Activated naive CD4-positive, alpha-beta T cell treated with anti-CD3 and anti-CD28 coated beads, Interleukin-2, amount 50 U/mL, for 72 hours (primary cell): Measurements from ENCODE around the gene DPY30. TPM values are rescaled to one million over a fixed set of nuclear protein-coding genes. Genes with fewer than 3 reads are reported as not detected.

Experiments used
- ATAC-seq, 2 donors: fragments of 150-1000 bp; cut with Tn5 transposase; 2 replicates each; pipeline ENCODE4 v1.10.0; 2021; ENCODE audit warnings: mild to moderate bottlenecking in 2 of 2, moderate library complexity in 2 of 2
- DNase-seq, 2 donors: peaks; one replicate each; pipeline ENCODE4 v3.0.0; 2021 to 2022; ENCODE audit warnings: low spot score in 2 of 2
- H3K27ac Mint-ChIP-seq, 2 donors: one replicate each; pipeline ENCODE4 v1.8.0; 2022; ENCODE audit warnings: mild to moderate bottlenecking in 2 of 2, mixed read lengths in 2 of 2
- H3K36me3 Mint-ChIP-seq, 2 donors: one replicate each; pipeline ENCODE4 v1.8.0; 2022; ENCODE audit warnings: mixed read lengths in 2 of 2
- H3K9me3 Mint-ChIP-seq, 2 donors: one replicate each; pipeline ENCODE4 v1.8.0; 2022; ENCODE audit warnings: mixed read lengths in 2 of 2
- total RNA-seq, 2 donors: library from RNA; stranded (reverse); gene quantifications; one replicate each; pipeline ENCODE4 v1.2.3, GENCODE V29; 2022

Gene DPY30
- total RNA-seq, 2 donors from 2014 or later: 63.1 to 66.8 TPM

DNA sequence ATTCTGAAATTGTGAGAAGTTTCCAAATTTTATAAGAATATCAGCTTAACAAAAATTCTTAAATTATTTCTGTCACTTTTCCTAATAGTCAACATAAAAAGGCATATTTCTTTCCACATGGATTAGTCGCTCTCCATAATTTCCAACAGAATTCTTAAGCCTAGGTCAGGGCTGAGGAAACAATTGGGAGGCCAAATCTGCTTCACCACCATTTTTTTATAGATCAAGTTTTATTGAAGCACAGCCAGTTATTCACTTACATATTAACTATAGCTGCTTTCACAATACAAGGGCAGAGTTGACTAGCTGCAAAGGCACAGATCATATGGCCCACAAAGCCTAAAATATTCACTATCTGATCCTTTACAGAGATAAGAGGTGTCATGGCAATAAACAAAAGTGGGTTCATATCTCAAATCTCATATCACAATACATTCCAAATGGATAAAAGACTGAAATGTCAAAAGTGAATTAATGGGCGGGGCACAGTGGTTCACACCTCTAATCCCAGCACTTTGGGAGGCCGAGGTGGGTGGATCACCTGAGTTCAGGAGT lies 47.5 kb downstream of the DPY30 start:
- Mint-ChIP-seq H3K36me3 (peaks cover 0 to 11% of the 10 kb centered on the region in 2 donors), H3K27ac (peak overlapping the region in 1 of 2 donors; percentile 25), H3K9me3 (no peaks in the 10 kb centered on the region)
- no peak for DNase-seq
- ATAC-seq: no peak

DNA sequence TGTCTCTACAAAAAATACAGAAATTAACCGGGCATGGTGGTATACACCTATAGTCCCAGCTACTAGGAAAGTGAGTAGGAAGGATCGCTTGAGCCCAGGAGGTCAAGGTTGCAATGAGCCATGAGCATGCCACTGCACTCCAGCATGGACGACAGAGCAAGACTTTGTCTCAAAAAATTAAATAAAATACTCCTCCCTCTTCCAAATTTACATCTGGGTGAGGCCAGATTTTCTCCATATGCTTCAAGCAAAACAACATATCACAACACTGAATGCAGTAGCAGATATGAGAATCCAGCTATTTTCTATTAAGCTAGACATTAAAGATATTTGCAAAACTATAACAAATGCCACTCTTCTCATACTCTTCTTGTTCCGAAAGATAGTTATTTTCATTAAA lies 49.7 kb downstream of the DPY30 start:
- Mint-ChIP-seq H3K27ac (no peak overlapping the region), H3K9me3 (no peaks in the 10 kb centered on the region), H3K36me3 (peaks cover 0 to 11% of the 10 kb centered on the region in 2 donors)
- no peak for ATAC-seq
- DNase-seq: no peak

DNA sequence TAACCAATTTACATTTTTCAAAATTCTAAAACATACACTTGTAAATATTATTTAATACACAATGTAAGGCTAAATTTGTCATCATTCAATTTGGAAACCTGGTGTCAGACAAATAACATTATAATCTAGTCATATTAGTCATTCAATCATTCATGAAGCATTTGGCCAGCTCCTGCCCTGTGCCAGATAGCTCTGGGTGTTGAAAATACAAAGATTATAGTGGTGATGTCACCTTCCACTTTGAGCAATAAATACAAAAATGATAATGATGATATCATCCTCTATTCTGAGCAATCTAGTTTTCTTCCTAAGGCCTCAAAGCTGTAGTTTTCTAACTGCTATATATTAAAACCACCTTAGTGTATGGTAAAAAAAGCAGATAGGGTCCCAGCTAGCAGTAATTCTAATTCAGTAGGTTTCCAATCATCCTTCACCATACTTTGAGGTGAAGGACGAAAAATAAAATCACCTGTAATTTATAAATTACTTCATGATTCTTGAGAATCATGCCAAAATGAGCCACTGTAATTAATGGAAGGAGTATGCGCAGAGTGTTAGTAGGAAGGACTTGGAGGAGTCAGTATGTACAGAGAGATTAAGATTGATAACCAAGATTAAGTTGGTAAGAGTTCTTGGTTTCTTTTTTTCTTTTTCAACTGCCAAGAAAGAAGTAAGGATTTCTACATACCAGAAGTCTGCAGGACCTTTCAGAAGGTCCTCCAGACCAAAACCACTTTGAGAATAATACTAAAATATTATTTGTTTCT lies 52.0 kb downstream of the DPY30 start:
- peaks cover 6 to 19% of the 10 kb centered on the region in 2 donors for H3K36me3 Mint-ChIP-seq
- DNase-seq (no peak), ATAC-seq (peak; percentile 28 to 92)
- H3K27ac Mint-ChIP-seq: peak overlapping the region in 1 of 2 donors; percentile 85
- H3K9me3 Mint-ChIP-seq: no peaks in the 10 kb centered on the region

DNA sequence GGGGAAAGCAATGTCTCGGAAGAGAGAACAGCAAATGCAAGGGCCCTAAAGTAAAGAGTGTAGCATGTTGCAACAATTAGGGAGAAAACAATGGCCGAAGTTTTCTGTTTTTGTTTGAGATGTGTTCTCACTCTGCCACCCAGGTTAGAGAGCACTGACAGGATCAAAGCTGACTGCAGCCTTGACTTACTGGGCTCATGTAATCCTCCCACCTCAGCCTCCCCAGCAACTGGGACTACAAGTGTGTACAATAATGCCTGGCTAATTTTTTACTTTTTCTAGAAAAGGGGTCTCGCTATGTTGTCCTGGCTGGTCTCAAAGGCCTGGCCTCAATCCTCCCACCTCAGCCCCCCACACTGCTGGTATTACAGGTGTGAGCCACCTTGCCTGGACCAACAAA lies 52.7 kb downstream of the DPY30 start:
- DNase-seq (no peak), ATAC-seq (peak in 1 of 2 donors; percentile 34)
- peaks cover 6 to 19% of the 10 kb centered on the region in 2 donors for H3K36me3 Mint-ChIP-seq
- no peaks in the 10 kb centered on the region for H3K9me3 Mint-ChIP-seq
- H3K27ac Mint-ChIP-seq: peak overlapping the region in 1 of 2 donors; percentile 93

DNA sequence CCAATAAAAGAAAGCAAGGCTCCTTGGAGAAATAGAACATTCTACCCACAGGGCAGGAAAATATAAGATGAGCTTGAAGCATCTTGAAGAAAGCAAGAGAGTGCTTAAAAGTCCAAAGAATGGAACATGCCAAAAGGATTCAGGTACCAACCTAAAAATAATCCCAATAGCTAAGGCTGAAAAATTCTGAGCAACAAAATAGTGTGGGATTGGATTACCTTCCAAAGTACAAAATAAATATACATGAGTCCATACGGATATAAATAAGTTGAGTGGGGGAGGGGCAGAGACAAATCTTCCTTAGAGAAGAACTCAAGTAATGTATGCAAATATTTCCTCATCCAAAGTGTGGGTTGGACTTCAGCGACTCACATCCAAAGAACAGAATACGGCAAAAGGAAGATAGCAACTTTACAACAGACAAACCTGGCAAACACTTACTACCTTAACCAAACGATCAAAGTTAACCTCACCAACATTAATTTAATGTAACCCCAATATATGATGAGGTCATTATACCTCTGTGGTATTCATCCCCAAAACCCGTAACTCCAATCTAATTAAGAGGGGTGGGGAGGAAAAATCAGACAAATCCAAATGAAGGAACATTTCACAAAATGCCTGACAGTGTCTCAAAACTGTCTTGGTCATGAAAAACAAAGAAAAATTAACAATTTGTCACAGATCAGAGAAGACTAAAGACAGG lies 55.7 kb downstream of the DPY30 start:
- no peak for DNase-seq
- Mint-ChIP-seq H3K27ac (no peak overlapping the region), H3K36me3 (peaks cover 6 to 10% of the 10 kb centered on the region in 2 donors), H3K9me3 (peaks cover 0 to 2% of the 10 kb centered on the region in 2 donors)
- no peak for ATAC-seq

DNA sequence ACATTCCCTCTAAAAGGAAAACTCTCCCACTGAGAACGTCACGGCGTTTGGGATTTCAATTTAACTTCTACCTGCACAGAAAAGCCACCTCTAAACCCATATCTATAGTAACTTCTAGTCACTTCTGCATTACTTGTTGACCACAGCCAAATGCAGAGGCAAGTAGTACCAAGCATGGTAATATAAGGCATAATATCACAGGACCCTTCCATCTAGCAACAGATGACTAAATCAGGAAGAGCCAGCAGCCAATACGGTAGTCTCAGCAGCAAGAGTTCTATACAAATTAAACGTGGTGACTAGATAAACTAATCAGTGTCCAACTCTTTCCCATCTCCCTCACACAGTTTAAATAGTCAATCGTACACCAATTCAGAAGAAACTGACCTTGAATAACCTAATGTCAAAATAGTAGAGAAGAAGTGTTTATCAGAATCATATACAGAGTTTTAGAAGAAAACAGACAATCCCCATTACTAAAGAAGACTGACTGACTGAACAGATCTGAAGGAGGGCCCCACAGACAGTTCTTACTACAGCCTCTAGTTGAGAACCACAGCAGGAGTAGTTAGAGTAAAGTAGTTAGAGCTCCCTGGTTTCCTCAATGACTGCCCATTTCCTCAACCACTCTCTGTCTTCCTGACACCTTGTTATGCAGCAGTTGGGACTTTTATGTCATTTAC lies 58.8 kb downstream of the DPY30 start:
- H3K36me3 Mint-ChIP-seq: peaks cover 6 to 14% of the 10 kb centered on the region in 2 donors
- ATAC-seq: peak; percentile 33 to 71
- peaks cover 0 to 5% of the 10 kb centered on the region in 2 donors for H3K9me3 Mint-ChIP-seq
- DNase-seq: no peak
- no peak overlapping the region for H3K27ac Mint-ChIP-seq

DNA sequence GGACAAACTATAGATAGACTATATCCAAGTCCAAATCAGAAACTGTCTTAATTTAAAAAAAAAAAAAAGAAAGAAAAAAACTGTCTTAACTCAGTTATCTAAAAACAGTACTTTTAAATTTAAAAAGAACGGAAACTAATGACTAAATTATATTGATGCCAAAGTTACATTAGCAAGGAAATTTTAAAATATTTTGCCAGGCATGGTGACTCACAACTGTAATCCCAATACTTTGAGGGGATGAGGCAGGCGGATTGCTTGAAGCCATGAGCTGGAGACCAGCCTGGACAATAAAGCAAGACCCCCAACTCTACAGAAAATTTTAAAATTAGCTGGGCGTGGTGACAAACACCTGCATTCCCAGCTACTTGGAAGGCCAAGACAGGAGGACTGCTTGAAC lies 59.6 kb downstream of the DPY30 start:
- no peak for DNase-seq
- Mint-ChIP-seq H3K36me3 (peaks cover 6 to 14% of the 10 kb centered on the region in 2 donors), H3K27ac (no peak overlapping the region), H3K9me3 (peaks cover 0 to 5% of the 10 kb centered on the region in 2 donors)
- no peak for ATAC-seq

DNA sequence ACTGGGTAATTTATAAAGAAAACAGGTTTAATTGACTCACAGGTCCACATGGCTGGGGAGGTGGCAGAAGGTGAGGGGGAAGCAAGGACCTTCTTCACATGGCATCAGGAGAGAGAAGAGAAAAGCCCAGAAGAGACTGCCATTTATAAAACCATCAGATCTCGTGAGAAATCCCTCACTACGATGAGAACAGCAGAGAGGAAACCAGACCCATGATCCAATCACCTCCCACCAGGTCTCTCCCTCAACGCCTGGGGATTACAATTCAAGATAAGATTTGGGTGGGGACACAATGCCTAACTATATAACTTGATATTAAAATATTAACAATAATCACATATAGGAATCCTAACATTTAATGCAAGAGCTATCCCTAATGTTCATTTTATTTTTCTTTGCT lies 60.6 kb downstream of the DPY30 start:
- DNase-seq (no peak), ATAC-seq (no peak)
- Mint-ChIP-seq H3K9me3 (peaks cover 0 to 5% of the 10 kb centered on the region in 2 donors), H3K36me3 (peaks cover 0 to 11% of the 10 kb centered on the region in 2 donors), H3K27ac (no peak overlapping the region)

DNA sequence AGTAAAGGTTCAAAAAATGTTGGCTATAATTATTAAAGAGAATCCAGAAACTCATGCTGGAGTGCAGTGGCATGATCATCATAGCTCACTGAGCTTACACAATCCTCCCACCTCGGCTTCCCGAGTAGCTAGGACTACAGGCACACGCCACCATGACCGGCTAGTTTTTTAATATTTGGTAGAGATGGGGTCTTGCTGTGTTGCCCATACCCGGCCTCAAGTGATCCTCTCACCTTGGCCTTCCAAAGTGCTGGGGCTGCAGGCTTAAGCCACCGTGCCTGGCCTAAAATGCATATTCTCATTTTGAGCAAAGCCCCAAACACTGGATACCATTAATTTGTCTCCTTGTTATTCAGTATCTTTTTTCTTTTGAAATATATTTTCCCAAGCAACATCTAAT lies 61.2 kb downstream of the DPY30 start:
- H3K36me3 Mint-ChIP-seq: peaks cover 0 to 6% of the 10 kb centered on the region in 2 donors
- H3K27ac Mint-ChIP-seq: no peak overlapping the region
- DNase-seq: no peak
- ATAC-seq: no peak
- H3K9me3 Mint-ChIP-seq: peaks cover 0 to 5% of the 10 kb centered on the region in 2 donors

Other genes with a start within 250 kb of the DPY30 start
- gene MEMO1, start 28.8 kb downstream of the DPY30 start, total RNA-seq: 10 to 100 TPM; 51.0 to 56.6 TPM
- gene SPAST, start 23.8 kb upstream of the DPY30 start, total RNA-seq: 10 to 100 TPM; 15.8 to 16.3 TPM
- 10 to 100 TPM; 11.5 to 19.1 TPM for gene SLC30A6, start 126.1 kb upstream of the DPY30 start, total RNA-seq
- under 1 TPM in 1 of 2 donors, not detected in 1; 0.08 TPM for gene NLRC4, start 225.1 kb upstream of the DPY30 start, total RNA-seq
- gene YIPF4, start 238.1 kb upstream of the DPY30 start, total RNA-seq: 10 to 100 TPM; 35.0 to 36.3 TPM